Aorta (tissue), 5 donors: ENCODE data around the gene QSOX2. TPM values are rescaled to one million over a fixed set of nuclear protein-coding genes. Genes with fewer than 3 reads are reported as not detected.

ENCODE experiments used
- ATAC-seq: fragments of 200-7000 bp; cut with Tn5 transposase; one replicate; pipeline ENCODE4 v1.9.1; 2022; ENCODE audit warnings: moderate library complexity; ENCODE audit not compliant: low FRiP score
- DNase-seq, 2 donors: peaks; one replicate each; pipeline ENCODE4 v3.0.0-alpha.2; 2020
- H3K27ac ChIP-seq, 2 donors: one replicate each; pipeline ENCODE4 v1.5.1; 2013; ENCODE audit warnings: low read length in 2 of 2, mild to moderate bottlenecking in 2 of 2, moderate library complexity in 2 of 2, control low read depth in 1 of 2, inconsistent platforms in 1 of 2, low read depth in 1 of 2
- H3K27me3 ChIP-seq, 2 donors: one replicate each; pipeline ENCODE4 v1.6.1; 2013; ENCODE audit warnings: control low read depth in 1 of 2, low read length in 1 of 2, mild to moderate bottlenecking in 1 of 2, moderate library complexity in 1 of 2; ENCODE audit not compliant: insufficient read depth in 2 of 2, control insufficient read depth in 1 of 2
- H3K36me3 ChIP-seq, 2 donors: one replicate each; pipeline ENCODE4 v1.6.1; 2013; ENCODE audit warnings: control low read depth in 1 of 2, low read length in 1 of 2, mild to moderate bottlenecking in 1 of 2; ENCODE audit not compliant: insufficient read depth in 2 of 2, control insufficient read depth in 1 of 2
- H3K4me1 ChIP-seq, 2 donors: one replicate each; pipeline ENCODE4 v1.6.1; 2013; ENCODE audit warnings: low read length in 2 of 2, control low read depth in 1 of 2, mild to moderate bottlenecking in 1 of 2, moderate library complexity in 1 of 2; ENCODE audit not compliant: insufficient read depth in 2 of 2, control insufficient read depth in 1 of 2
- H3K4me3 ChIP-seq, 2 donors: one replicate each; pipeline ENCODE4 v1.5.1; 2013; ENCODE audit warnings: low read length in 2 of 2, control low read depth in 1 of 2, mild to moderate bottlenecking in 1 of 2
- H3K9me3 ChIP-seq: one replicate; pipeline ENCODE4 v1.6.1; 2013; ENCODE audit warnings: mild to moderate bottlenecking, low read length; ENCODE audit not compliant: control insufficient read depth
- WGBS, 2 donors: extraction: QIAGEN DNeasy Blood & Tissue Kit; methylation state at CpG; one replicate each; pipeline ENCODE4 v1.1.7; 2013; 5-methylcytosine and 5-hydroxymethylcytosine counted together
- intact Hi-C, 2 donors: fragments of 100-400 bp; cut with DNase I; formaldehyde crosslinking; loops; one replicate each; pipeline versions ENCODE4 v1.14.2 to v1.15.0; 2022
- long read RNA-seq, 2 donors: library from polyadenylated mRNA; unstranded; transcript quantifications; one replicate each; pipeline ENCODE4 v2.0.0, GENCODE V29; 2020 to 2021
- polyA plus RNA-seq, 2 donors: library from polyadenylated mRNA; stranded (reverse); fragments of 200-250 nt; gene quantifications; one replicate each; pipeline ENCODE4 v1.2.3, GENCODE V29; 2013
- total RNA-seq, 2 donors: library from RNA; stranded (reverse); fragmentation: NEBNext Ultra II Directional; extraction: Animal tissue kit (Norgen Biotek cat#: 25700); gene quantifications; one replicate each; pipeline ENCODE4 v1.2.1, GENCODE V29; 2021
- donor health status: healthy with polysubstance abuse.
- donor health status: Bipolar disorder and iron deficiency.
- donor health status: DM: no; HTN: no; CAD: no.
- donor health status: DM: no; HTN: no; CAD: no.
- donor health status: DM: yes; HTN: yes; CAD: no.

Gene QSOX2
- 1 to 10 TPM; 6.8 to 7.9 TPM for total RNA-seq
- polyA plus RNA-seq, result 1 to 10 TPM; 1.0 to 5.7 TPM
- long read RNA-seq, donor 1, partial matches to known transcripts, result 1 of 5 reads
- long read RNA-seq, donor 1, other reads (novel, unspliced or antisense), result 4 of 5 reads
- long read RNA-seq, donor 2, partial matches to known transcripts, result 2 of 9 reads
- long read RNA-seq, donor 2, other reads (novel, unspliced or antisense), result 7 of 9 reads

- intact Hi-C loops, result loop anchor here in 1 of 2 donors (1.0 to 10.0 kb wide), 3 partner anchors 22 to 341 kb away; partner anchors contain the start of genes CAMSAP1 and UBAC1
- H3K27ac ChIP-seq, result no peak within 1 kb of the TSS
- peak; percentile 89 for ATAC-seq
Measured at GRCh38 chr9:136245219-136246150, at the start of gene QSOX2. Gene QSOX2, minus strand, starts transcription at chr9:136245812. Its CDS starts 9 bp downstream, at chr9:136245803.

GRCh38 chr9:136295055-136295454 lies 49.4 kb upstream of the QSOX2 start:
- intact Hi-C loops, result no loop called here
- WGBS, 2 donors, result 90% methylated on average over 16 of the region's 16 CpGs
- Histone ChIP-seq H3K4me1 (no peaks in the 10 kb centered on the region), H3K27me3 (no peaks in the 10 kb centered on the region), H3K27ac (no peak overlapping the region), H3K9me3 (no peaks in the 10 kb centered on the region), H3K4me3 (no peak overlapping the region), H3K36me3 (no peaks in the 10 kb centered on the region)
- ATAC-seq (no peak), DNase-seq (no peak)

More at GRCh38 chr9:136245219-136246150, at the start of gene QSOX2:
- Histone ChIP-seq H3K9me3 (no peaks in the 10 kb centered on the region), H3K4me3 (peak within 1 kb of the TSS; percentile 74 to 75), H3K4me1 (no peaks in the 10 kb centered on the region), H3K27me3 (no peaks in the 10 kb centered on the region), H3K36me3 (no peaks in the 10 kb centered on the region)
- WGBS, 2 donors, result 0 to 1% methylated on average over 63 to 112 of the region's 112 CpGs
- DNase-seq, result peak; percentile 88 to 94

DNA sequence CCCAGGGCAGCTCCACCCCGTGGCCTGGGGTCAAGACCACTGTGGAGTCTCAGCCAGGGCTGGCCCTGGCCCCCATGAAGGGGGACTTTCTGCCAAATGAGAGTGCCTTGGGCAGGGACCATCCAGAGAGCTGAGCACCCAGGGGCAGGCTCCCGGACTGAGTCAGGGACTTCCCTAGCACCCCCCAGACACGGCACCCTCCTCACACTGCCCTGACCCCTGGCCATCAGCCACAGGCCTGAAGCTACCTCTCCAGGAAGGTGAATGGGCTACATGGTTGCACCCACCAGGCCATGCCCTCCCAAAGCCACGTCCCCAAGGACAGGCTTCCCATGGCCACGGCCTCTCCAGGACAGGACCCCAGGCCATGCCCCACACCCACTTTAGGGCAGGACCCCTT lies 48.8 kb upstream of the QSOX2 start:
- no peak for ATAC-seq
- 68 to 80% methylated on average over 5 of the region's 5 CpGs for WGBS, 2 donors
- no peaks in the 10 kb centered on the region for H3K27me3 ChIP-seq

DNA sequence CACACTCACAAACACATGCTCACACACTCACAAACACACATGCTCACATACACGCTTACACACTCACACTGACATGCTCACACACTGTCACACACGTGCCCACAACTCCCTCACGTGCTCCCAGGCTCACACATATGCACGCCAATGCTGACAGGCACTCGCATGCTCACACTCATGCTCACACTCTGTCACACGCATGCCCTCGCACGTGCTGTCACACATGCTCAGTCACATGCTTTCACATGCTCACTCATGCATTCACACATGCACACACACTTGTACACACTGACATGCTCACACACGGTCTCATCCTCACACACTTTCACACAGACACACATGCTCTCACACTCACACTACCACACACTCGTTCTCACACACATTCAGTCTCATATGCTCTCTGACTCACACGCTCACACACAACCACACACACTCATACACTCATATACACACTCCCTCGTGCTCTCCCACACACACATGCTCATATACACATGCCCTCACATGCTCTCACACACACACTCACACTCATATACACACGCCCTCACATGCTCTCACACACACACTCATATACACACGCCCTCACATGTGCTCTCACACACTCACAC lies 48.0 kb upstream of the QSOX2 start:
- WGBS, 2 donors, result 83 to 84% methylated on average over 14 of the region's 14 CpGs
- no peak for ATAC-seq
- H3K9me3 ChIP-seq, result no peaks in the 10 kb centered on the region
- intact Hi-C loops, result no loop called here
- no peaks in the 10 kb centered on the region for H3K27me3 ChIP-seq
- no peak for DNase-seq
- H3K27ac ChIP-seq, result no peak overlapping the region
- H3K4me1 ChIP-seq, result no peaks in the 10 kb centered on the region
- no peak overlapping the region for H3K4me3 ChIP-seq
- H3K36me3 ChIP-seq, result no peaks in the 10 kb centered on the region

More for the DNA sequence above, 48.8 kb upstream of the QSOX2 start:
- Histone ChIP-seq H3K4me1 (no peaks in the 10 kb centered on the region), H3K27ac (no peak overlapping the region), H3K9me3 (no peaks in the 10 kb centered on the region), H3K36me3 (no peaks in the 10 kb centered on the region), H3K4me3 (no peak overlapping the region)
- intact Hi-C loops, result no loop called here
- DNase-seq, result no peak

DNA sequence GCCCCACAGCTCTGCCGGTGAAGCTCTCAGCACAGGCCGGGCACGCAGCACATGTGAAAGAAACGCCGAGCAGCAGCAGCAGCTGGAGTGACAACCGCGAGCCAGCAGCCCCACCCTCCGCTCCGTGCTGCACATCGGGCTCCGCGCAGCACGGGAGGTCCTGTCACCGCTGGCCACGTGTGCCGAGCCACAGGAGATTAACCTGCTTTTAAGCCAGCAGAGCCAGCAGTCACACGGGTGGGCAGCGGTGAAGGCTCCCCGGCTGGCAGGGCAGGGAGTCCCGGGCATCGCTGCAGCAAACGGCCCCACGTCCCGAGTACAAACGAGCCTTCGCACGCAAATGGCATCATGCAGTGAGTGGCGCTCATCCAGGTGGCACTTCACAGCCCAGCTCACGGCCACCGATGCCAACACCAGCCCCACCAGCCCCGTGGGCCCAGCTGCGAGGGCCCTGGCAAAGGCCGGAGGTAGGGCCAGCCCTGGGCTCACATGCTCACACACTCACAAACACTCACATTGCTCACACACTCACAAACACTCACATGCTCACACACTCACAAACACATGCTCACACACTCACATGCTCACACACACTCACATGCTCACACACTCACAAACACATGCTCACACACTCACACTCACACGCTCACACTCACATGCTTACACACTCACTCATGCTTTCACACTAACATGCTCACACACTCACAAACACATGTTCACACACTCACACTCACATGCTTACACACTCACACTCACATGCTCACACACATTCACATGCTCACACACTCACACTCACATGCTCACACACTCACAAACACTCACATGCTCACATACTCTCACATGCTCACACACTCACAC lies 47.2 kb upstream of the QSOX2 start:
- intact Hi-C loops, result no loop called here
- ATAC-seq, result no peak
- 77 to 78% methylated on average over 34 of the region's 34 CpGs for WGBS, 2 donors
- Histone ChIP-seq H3K9me3 (no peaks in the 10 kb centered on the region), H3K36me3 (no peaks in the 10 kb centered on the region), H3K27ac (no peak overlapping the region), H3K4me3 (no peak overlapping the region), H3K27me3 (no peaks in the 10 kb centered on the region), H3K4me1 (no peaks in the 10 kb centered on the region)
- no peak for DNase-seq

- WGBS, 2 donors, result 82 to 84% methylated on average over 19 of the region's 19 CpGs
- Histone ChIP-seq H3K4me1 (no peaks in the 10 kb centered on the region), H3K27me3 (no peaks in the 10 kb centered on the region), H3K9me3 (no peaks in the 10 kb centered on the region), H3K4me3 (no peak overlapping the region), H3K27ac (no peak overlapping the region), H3K36me3 (no peaks in the 10 kb centered on the region)
- ATAC-seq, result no peak
- intact Hi-C loops, result no loop called here
- DNase-seq, result no peak
Measured at GRCh38 chr9:136292026-136292538, 46.5 kb upstream of the QSOX2 start.

- no peak for DNase-seq
- ATAC-seq, result no peak
- Histone ChIP-seq H3K9me3 (no peaks in the 10 kb centered on the region), H3K4me1 (no peaks in the 10 kb centered on the region), H3K27ac (no peak overlapping the region), H3K4me3 (no peak overlapping the region), H3K36me3 (no peaks in the 10 kb centered on the region), H3K27me3 (no peaks in the 10 kb centered on the region)
- 81 to 86% methylated on average over 22 of the region's 22 CpGs for WGBS, 2 donors
- intact Hi-C loops, result no loop called here
Measured at GRCh38 chr9:136291306-136292025, 45.9 kb upstream of the QSOX2 start.
